Measurements from ENCODE around the gene ACOT9. TPM values are rescaled to one million over a fixed set of nuclear protein-coding genes. Genes with fewer than 3 reads are reported as not detected.

Gene ACOT9
- total RNA-seq, 4 donors from 2014 or later = 46.3 to 63.8 (median 52.3) TPM

- Histone ChIP-seq H3K4me1 (peaks cover 0 to 30% (median 10%) of the 10 kb centered on the region in 4 donors), H3K9me3 (no peaks in the 10 kb centered on the region), H3K27ac (replicated peaks in 1 of 4) (peak overlapping the region; percentile 89 to 96 (median 94)), H3K4me3 (peak overlapping the region; percentile 64 to 78 (median 68)), H3K36me3 (peaks cover 0 to 23% (median 2%) of the 10 kb centered on the region in 4 donors), H3K27me3 (no peaks in the 10 kb centered on the region)
- 37% methylated on average over 8 of the region's 8 CpGs for WGBS
- intact Hi-C loops (cut with DNase I) = loop anchor here (5.0 to 10.0 kb wide), 3 partner anchors 42 to 240 kb away; partner anchors contain the start of genes ACOT9 and KLHL15
- TF ChIP-seq CTCF (IDR thresholded peaks at IDR 0.05) (no peak), POLR2AphosphoS5 (IDR thresholded peaks at IDR 0.05) (peak; percentile 27 to 50)
- no peak for DNase-seq (ENCODE audit: extremely low spot score)
Measured at GRCh38 chrX:23784470-23785331, 41.6 kb upstream of the ACOT9 start.

GRCh38 chrX:23783589-23784469 is 40.8 kb upstream of the ACOT9 start:
- Histone ChIP-seq H3K27ac (replicated peaks in 1 of 4) (peak overlapping the region; percentile 89 to 96 (median 94)), H3K27me3 (no peaks in the 10 kb centered on the region), H3K4me3 (peak overlapping the region; percentile 64 to 78 (median 68)), H3K4me1 (peaks cover 0 to 30% (median 10%) of the 10 kb centered on the region in 4 donors), H3K9me3 (no peaks in the 10 kb centered on the region), H3K36me3 (peaks cover 0 to 23% (median 2%) of the 10 kb centered on the region in 4 donors)
- no peak for DNase-seq (ENCODE audit: extremely low spot score)
- no peak for TF ChIP-seq CTCF (IDR thresholded peaks at IDR 0.05)
- TF ChIP-seq POLR2AphosphoS5 (IDR thresholded peaks at IDR 0.05) = no peak
- TF ChIP-seq POLR2A (IDR thresholded peaks at IDR 0.05; ENCODE audit: low read depth) = no peak
- no peak for TF ChIP-seq EP300 (IDR thresholded peaks at IDR 0.05)
- WGBS = 57% methylated on average over 21 of the region's 21 CpGs
- intact Hi-C loops (cut with DNase I) = loop anchor here (2.0 to 10.0 kb wide), 4 partner anchors 42 to 241 kb away; partner anchors contain the start of genes ACOT9 and KLHL15

GRCh38 chrX:23782863-23783588 is 40.0 kb upstream of the ACOT9 start, which contains the start of gene SAT1:
Gene SAT1 (plus strand): TSS chrX:23783173. CDS start chrX:23783352, 179 bp downstream.
- TF ChIP-seq POLR2AphosphoS5 (IDR thresholded peaks at IDR 0.05) (peak; percentile 97 to 99), POLR2A (IDR thresholded peaks at IDR 0.05; ENCODE audit: low read depth) (peak; percentile 96), EP300 (IDR thresholded peaks at IDR 0.05) (no peak), CTCF (IDR thresholded peaks at IDR 0.05) (peak; percentile 76 to 77 (median 77))
- Histone ChIP-seq H3K4me1 (peaks cover 0 to 30% (median 10%) of the 10 kb centered on the region in 4 donors), H3K27me3 (no peaks in the 10 kb centered on the region), H3K4me3 (peak within 1 kb of the TSS; percentile 64 to 78 (median 68)), H3K9me3 (no peaks in the 10 kb centered on the region), H3K27ac (replicated peaks in 1 of 4) (peak within 1 kb of the TSS; percentile 89 to 96 (median 94)), H3K36me3 (peaks cover 0 to 23% (median 2%) of the 10 kb centered on the region in 4 donors)
- intact Hi-C loops (cut with DNase I) = loop anchor here (2.0 to 10.0 kb wide), 4 partner anchors 41 to 242 kb away; partner anchors contain the start of genes ACOT9 and KLHL15
- peak; percentile 97 for DNase-seq (ENCODE audit: extremely low spot score)
- 31% methylated on average over 49 of the region's 58 CpGs for WGBS

GRCh38 chrX:23782455-23782854 is 39.4 kb upstream of the ACOT9 start:
- WGBS = 47% methylated on average over 6 of the region's 6 CpGs
- peaks cover 0 to 30% (median 10%) of the 10 kb centered on the region in 4 donors for H3K4me1 ChIP-seq
- H3K4me3 ChIP-seq = peak overlapping the region; percentile 64 to 78 (median 68)
- H3K36me3 ChIP-seq = peaks cover 0 to 23% (median 2%) of the 10 kb centered on the region in 4 donors
- no peak for DNase-seq (ENCODE audit: extremely low spot score)
- intact Hi-C loops (cut with DNase I) = loop anchor here (2.0 to 10.0 kb wide), 4 partner anchors 40 to 242 kb away; partner anchors contain the start of genes ACOT9 and KLHL15
- no peaks in the 10 kb centered on the region for H3K9me3 ChIP-seq
- no peaks in the 10 kb centered on the region for H3K27me3 ChIP-seq
- TF ChIP-seq POLR2AphosphoS5 (IDR thresholded peaks at IDR 0.05) = no peak
- no peak for TF ChIP-seq EP300 (IDR thresholded peaks at IDR 0.05)
- no peak for TF ChIP-seq POLR2A (IDR thresholded peaks at IDR 0.05; ENCODE audit: low read depth)
- peak overlapping the region; percentile 73 to 96 (median 92) for H3K27ac ChIP-seq (replicated peaks in 1 of 4)

Measured in esophagus muscularis mucosa (tissue), 4 donors.